Measurements from ENCODE around the gene LFNG. TPM values are rescaled to one million over a fixed set of nuclear protein-coding genes. Genes with fewer than 3 reads are reported as not detected.

The LFNG gene
- total and polyA plus RNA-seq, 2 donors (not counting 1 experiment from before 2014, with no cell fraction given): 73.3 to 208 TPM

GRCh38 chr7:2488681-2489080 lies 30.9 kb upstream of the LFNG start:
- Mint-ChIP-seq H3K27ac (no peak overlapping the region), H3K4me1 (peaks cover 2% of the 10 kb centered on the region), H3K9me3 (ENCODE audit: insufficient read depth) (no peaks in the 10 kb centered on the region), H3K4me3 (no peak overlapping the region), H3K27me3 (no peaks in the 10 kb centered on the region)
- ATAC-seq (ENCODE audit: low read depth): no peak
- Histone ChIP-seq H3K4me3 (ENCODE audit: control extremely low read depth in 1 of 5, extremely low read depth in 1 of 5, insufficient read depth in 1 of 5, low read depth in 2 of 5, low read length in 4 of 5) (no peak overlapping the region), H3K27ac (ENCODE audit: low read length in 2 of 2) (no peak overlapping the region), H3K9ac (ENCODE audit: low read length) (no peak overlapping the region), H3K4me1 (ENCODE audit: control insufficient read depth in 2 of 2, insufficient read depth in 2 of 2, low read length in 2 of 2) (no peaks in the 10 kb centered on the region), H4K20me1 (ENCODE audit: control insufficient read depth, insufficient read depth, low read length, poor library complexity, severe bottlenecking) (no peaks in the 10 kb centered on the region), H3K4me2 (replicated peaks; ENCODE audit: low read depth, low read length, poor library complexity, severe bottlenecking) (no peak overlapping the region), H3K36me3 (replicated peaks in 1 of 2; ENCODE audit: control extremely low read depth in 1 of 2, control insufficient read depth in 1 of 2, extremely low read depth in 1 of 2, insufficient read depth in 2 of 2, low read length in 1 of 2) (no peaks in the 10 kb centered on the region), H3K27me3 (replicated peaks in 1 of 4; ENCODE audit: control extremely low read depth in 1 of 4, control insufficient read depth in 3 of 4, insufficient read depth in 4 of 4, low read length in 3 of 4) (peaks cover 0 to 21% (median 0%) of the 10 kb centered on the region in 4 experiments), H3K79me2 (ENCODE audit: control insufficient read depth, insufficient read depth, low read length) (no peaks in the 10 kb centered on the region), H2AFZ (ENCODE audit: insufficient read depth, low read depth, low read length, poor library complexity, severe bottlenecking) (no peak overlapping the region), H3K9me3 (ENCODE audit: control extremely low read depth in 1 of 3, control insufficient read depth in 2 of 3, insufficient read depth in 1 of 3, low read length in 2 of 3) (peaks cover 0 to 5% (median 0%) of the 10 kb centered on the region in 3 donors)
- DNase-seq: no peak
- TF ChIP-seq EZH2 (IDR thresholded peaks at IDR 0.05; ENCODE audit: borderline replicate concordance, insufficient read depth, low read depth, low read length, poor library complexity, severe bottlenecking) (no peak), CTCF (IDR thresholded peaks at IDR 0.05) (no peak)
- CTCF ChIA-PET: interaction anchor here (0.6 to 1.0 kb wide), 2 partner anchors 20 to 123 kb away, joined by 3 to 4 read pairs; no protein-coding TSS in a partner anchor
- intact Hi-C loops (cut with micrococcal nuclease): no loop called here
- WGBS (ENCODE audit: insufficient coverage): 56% methylated on average over 8 of the region's 9 CpGs
- POLR2A ChIA-PET: no interaction called here

- no peaks in the 10 kb centered on the region for H3K79me2 ChIP-seq (ENCODE audit: control insufficient read depth, insufficient read depth, low read length)
- POLR2A ChIA-PET: no interaction called here
- no peak overlapping the region for H3K4me2 ChIP-seq (replicated peaks; ENCODE audit: low read depth, low read length, poor library complexity, severe bottlenecking)
- peaks cover 0 to 4% (median 0%) of the 10 kb centered on the region in 3 donors for H3K9me3 ChIP-seq (ENCODE audit: control extremely low read depth in 1 of 3, control insufficient read depth in 2 of 3, insufficient read depth in 1 of 3, low read length in 2 of 3)
- no peaks in the 10 kb centered on the region for H3K9me3 Mint-ChIP-seq (ENCODE audit: insufficient read depth)
- peaks cover 2% of the 10 kb centered on the region for H3K4me1 Mint-ChIP-seq
- H3K4me3 Mint-ChIP-seq: no peak overlapping the region
- no peak for DNase-seq
- CTCF ChIA-PET: no interaction called here
- peaks cover 0 to 27% (median 0%) of the 10 kb centered on the region in 4 experiments for H3K27me3 ChIP-seq (replicated peaks in 1 of 4; ENCODE audit: control extremely low read depth in 1 of 4, control insufficient read depth in 3 of 4, insufficient read depth in 4 of 4, low read length in 3 of 4)
- no peak overlapping the region for H3K9ac ChIP-seq (ENCODE audit: low read length)
- H3K4me1 ChIP-seq (ENCODE audit: control insufficient read depth in 2 of 2, insufficient read depth in 2 of 2, low read length in 2 of 2): peaks cover 0 to 6% of the 10 kb centered on the region in 2 donors
- no peak overlapping the region for H3K27ac Mint-ChIP-seq
- no peak overlapping the region for H3K27ac ChIP-seq (ENCODE audit: low read length in 2 of 2)
- H2AFZ ChIP-seq (ENCODE audit: insufficient read depth, low read depth, low read length, poor library complexity, severe bottlenecking): no peak overlapping the region
- no peak overlapping the region for H3K4me3 ChIP-seq (ENCODE audit: control extremely low read depth in 1 of 5, extremely low read depth in 1 of 5, insufficient read depth in 1 of 5, low read depth in 2 of 5, low read length in 4 of 5)
- peaks cover 3% of the 10 kb centered on the region for H3K27me3 Mint-ChIP-seq
- intact Hi-C loops (cut with micrococcal nuclease): no loop called here
- H4K20me1 ChIP-seq (ENCODE audit: control insufficient read depth, insufficient read depth, low read length, poor library complexity, severe bottlenecking): no peaks in the 10 kb centered on the region
- ATAC-seq (ENCODE audit: low read depth): no peak
- no peak for TF ChIP-seq CTCF (IDR thresholded peaks at IDR 0.05)
- TF ChIP-seq EZH2 (IDR thresholded peaks at IDR 0.05; ENCODE audit: borderline replicate concordance, insufficient read depth, low read depth, low read length, poor library complexity, severe bottlenecking): no peak
- WGBS (ENCODE audit: insufficient coverage): 86% methylated on average over 7 of the region's 13 CpGs
- H3K36me3 ChIP-seq (replicated peaks in 1 of 2; ENCODE audit: control extremely low read depth in 1 of 2, control insufficient read depth in 1 of 2, extremely low read depth in 1 of 2, insufficient read depth in 2 of 2, low read length in 1 of 2): no peaks in the 10 kb centered on the region
These were observed 29.4 kb upstream of the LFNG start for GRCh38 chr7:2490181-2490651.

All from B cell (primary cell).